GM21390 (cell line): ENCODE data around the gene RPS27A.
"Not testable (repeated sequence)": the region's sequence is repeated elsewhere in the genome, so short reads cannot be mapped to it uniquely, and the experiment has no call there.

Source experiments
- ATAC-seq: cut with Tn5 transposase; IDR thresholded peaks from one replicate; pipeline ENCODE4 v1.9.1; 2021; ENCODE audit not compliant: unreplicated experiment

The RPS27A gene

DNA sequence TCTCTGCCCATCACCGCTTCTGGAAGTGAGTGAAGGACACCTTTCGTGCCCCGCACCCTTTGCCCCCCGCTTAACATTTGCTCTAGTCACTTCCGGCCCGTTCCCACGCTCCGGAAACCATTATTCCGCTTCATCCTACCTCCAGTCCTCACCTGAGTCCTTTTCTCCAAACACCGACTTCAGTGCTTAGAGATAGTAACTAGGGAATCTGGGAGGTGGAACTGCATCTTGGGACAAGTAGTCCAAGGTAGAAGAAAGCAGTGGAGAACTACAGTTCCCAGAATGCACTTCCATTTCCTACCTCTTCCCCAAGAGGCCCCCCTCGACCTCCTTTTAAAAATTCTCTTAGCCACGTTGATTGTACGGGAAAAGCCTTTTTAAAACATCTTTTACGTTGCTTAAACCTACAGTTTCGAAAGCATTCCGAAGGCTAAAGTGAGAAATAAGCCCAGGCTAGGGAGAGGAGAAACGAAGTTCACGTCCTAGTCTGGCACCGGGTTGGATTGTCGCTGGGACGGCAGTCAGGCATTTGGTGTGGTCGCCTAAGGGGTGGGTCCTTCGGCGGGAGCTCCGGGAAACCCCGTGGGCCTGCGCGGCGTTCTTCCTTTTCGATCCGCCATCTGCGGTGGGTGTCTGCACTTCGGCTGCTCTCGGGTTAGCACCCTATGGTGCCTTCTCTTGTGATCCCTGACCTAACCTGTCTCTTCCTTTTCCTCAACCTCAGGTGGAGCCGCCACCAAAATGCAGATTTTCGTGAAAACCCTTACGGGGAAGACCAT is at the start of gene RPS27A, which contains the start of gene CLHC1:
TSS of gene RPS27A (plus strand) at position 605 of the 779 bp plus-strand sequence. CDS start at position 742, 137 bp downstream.
TSS of gene CLHC1 (minus strand) at position 210 of the 779 bp plus-strand sequence. CDS start 9,882 bp downstream, outside the sequence.
- peak; percentile 88 for ATAC-seq

GRCh38 chr2:55186837-55187236 is 45.7 kb upstream of the RPS27A start:
- not testable (repeated sequence) for ATAC-seq

DNA sequence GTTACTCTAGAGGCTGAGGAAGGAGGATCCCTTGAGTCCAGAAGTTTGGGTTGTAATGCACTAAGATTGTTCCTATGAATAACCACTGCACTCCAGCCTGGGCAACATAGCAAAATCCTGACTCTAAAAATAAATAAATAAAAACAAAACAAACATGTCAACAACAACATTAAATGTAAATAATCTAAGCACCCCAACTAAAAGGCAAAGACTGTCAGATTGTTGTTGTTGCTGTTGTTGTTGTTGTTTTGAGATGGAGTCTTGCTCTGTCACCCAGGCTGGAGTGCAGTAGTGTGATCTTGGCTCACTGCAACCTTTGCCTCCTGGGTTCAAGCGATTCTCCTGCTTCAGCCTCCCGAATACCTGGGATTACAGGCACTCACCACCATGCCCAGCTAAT is 40.6 kb upstream of the RPS27A start:
- not testable (repeated sequence) for ATAC-seq

- ATAC-seq: no peak
These were observed 36.0 kb upstream of the RPS27A start for GRCh38 chr2:55196526-55196925.

DNA sequence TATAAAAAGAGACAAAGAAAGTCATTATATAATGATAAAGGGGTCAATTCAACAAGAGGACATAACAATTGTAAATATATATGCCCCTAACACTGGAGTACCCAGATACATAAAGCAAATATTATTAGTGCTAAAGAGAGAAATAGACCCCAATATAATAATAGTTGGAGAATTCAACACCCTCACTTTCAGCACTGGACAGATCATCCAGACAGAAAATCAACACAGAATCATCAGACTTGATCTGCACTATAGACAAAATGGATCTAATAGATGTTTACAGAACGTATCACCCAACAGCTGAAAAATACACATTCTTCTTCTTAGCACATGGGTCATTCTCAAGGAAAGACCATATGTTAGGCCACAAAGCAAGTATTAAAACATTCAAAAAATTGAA is 32.1 kb upstream of the RPS27A start:
- ATAC-seq: no peak

DNA sequence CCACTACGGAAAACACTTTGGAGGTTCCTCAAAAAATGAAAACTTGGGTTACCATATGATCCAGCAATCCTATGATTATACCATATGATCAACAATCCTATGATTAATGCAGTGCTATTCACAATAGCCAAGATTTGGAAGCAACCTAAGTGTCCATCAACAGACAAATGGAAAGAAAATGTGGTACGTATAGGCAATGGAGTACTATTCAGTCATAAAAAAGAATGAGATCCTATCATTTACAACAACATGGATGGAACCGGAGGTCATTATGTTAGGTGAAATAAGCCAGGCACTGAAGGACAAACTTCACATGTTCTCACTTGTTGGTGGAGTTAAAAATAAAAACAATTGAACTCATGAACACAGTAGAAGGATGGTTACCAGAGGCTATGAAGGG is 28.0 kb upstream of the RPS27A start:
- no peak for ATAC-seq

GRCh38 chr2:55204950-55205349 is 27.5 kb upstream of the RPS27A start:
- no peak for ATAC-seq

DNA sequence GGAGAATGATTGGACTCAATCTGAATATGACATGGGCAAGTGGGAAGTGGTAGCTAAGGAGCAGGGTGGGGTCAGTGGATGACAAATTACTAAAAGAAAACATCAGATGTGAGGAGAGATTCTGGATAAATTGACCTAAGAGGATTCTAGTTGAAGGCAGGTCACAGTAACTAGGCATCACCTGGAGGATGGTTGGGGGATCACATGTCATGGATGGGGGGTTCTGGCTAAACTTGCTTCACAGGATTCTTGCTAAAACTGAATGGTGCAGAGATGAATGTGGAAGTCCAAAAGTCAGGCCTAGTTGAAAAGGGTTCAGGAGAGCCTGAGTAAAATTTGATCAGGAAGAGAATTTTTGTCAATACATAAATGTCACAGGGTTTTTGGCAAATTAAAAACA is 18.7 kb upstream of the RPS27A start:
- no peak for ATAC-seq

DNA sequence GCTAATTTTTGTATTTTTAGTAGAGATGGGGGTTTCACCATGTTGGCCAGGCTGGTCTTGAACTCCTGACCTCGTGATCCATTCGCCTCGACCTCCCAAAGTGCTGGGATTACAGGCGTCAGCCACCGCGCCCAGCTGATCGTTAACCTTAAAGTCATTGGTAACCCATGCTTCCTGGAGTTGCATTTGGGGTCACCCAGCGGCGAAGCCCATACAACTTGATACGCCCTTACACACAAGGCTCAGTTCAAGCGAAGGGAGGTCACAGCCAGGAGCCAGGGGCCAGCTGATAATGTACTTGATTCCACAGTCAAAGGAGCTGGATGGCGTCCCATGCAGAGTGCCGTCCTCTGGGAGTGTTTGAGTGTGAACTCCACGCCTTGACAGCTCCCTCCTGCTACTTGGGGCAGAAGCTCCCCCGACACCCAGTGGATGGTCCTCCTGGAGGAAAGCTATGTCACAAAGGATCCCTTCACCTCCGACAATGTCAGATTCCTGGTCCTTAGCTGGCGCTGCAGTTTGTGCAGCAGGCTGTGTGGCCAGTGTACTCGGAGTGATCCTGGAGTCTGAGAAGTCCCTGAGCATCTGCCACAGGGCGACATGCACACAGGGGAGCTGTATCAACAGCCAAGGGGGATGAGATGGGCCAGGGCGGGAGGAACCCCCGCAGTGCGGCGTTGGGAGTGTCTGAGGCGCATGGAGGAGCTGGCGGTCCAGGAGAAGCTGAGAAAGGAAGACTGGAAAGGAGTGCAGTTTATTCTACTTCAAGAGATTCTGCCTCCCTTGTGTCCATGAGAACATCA is 8.3 kb upstream of the RPS27A start:
- ATAC-seq: no peak

DNA sequence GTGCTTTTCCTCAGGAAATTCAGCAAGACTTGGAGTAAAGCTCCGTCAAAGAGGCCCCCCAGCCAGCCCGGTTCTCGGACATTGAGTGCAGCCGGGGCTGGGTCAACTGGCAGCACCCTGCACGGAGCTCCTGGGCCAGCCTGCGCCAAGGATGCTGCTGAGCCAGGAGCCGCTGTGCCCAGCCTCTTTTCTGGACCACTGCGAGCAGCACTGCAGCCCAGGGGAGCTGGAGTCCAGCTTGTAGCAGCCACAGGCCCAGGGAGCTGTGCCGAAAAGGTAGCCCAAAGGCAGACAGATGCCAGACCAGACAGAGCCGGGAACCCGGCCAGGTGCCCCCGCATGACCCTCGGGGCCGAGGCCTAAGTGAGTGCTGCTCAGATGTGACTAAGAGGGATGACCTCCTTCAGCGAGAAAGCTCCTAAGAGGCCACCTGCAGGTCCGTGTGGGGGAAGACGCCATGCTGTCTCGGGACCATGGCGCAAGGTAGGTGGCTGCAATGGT is 7.7 kb upstream of the RPS27A start:
- ATAC-seq: no peak

DNA sequence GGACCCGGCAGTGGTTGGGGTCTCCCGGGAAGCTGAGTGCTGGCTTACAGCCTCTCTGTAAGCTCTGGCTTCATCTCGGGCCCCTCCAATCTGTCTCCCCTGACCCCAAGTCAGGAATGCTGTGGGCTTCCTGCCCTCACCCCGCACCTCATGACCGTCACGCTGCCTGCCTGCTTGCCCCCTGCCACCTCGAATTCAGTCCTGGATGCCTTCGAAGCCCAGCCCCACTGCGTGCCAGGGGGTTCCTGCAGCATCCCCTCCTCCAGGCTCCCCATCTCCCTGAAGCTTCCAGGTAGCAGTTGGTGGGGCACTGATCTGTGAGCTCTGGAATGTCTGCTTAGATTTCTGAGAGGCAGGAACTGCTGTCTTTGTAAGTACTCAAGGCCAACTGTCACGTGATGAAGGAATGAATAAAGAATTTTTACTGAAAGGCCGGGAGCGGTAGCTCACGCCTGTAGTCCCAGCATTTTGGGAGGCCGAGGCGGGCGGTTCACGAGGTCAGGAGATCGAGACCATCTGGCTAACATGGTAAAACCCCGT is 6.9 kb upstream of the RPS27A start:
- ATAC-seq: no peak

GRCh38 chr2:55227437-55228225 is 4.9 kb upstream of the RPS27A start:
- not testable (repeated sequence) for ATAC-seq

DNA sequence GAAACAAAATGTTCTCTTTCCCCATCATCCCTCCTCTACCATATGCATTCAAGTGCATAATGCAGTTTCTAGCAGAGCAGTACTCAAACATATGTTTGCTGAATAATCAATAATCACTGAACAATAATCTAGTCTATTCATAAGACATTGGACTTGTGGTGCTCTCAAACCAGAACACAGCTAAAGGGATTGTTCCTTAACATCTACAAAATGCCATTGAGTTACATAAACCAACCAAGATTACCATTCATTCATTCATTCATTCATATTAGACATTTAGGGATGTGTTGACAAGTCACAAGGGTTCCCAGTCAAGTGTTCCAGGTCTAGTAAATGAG is 4.3 kb upstream of the RPS27A start:
- no peak for ATAC-seq

GRCh38 chr2:55229221-55229620 is 3.3 kb upstream of the RPS27A start:
- no peak for ATAC-seq

DNA sequence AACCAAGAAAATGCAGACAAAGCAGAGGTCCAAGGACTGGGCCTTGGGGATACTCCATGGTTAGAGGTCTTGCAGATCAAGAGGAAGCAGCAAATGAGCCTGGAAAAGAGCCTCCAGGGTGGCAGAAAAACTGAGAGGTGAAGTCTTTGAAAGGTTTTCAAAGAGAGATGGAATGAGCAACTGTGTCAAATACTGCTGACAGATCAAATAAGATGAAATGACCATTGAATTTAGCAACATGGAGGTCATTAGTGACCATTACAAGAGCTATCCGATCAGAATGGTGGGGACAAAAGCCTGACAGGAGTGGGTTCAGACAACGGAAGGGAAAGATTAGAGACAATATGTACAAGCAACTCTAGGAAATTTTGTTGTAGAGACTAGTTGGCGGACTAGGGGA is 1.9 kb upstream of the RPS27A start:
- no peak for ATAC-seq

- no peak for ATAC-seq
These were observed 873 bp upstream of the RPS27A start for GRCh38 chr2:55231546-55232083.

- ATAC-seq: peak; percentile 26
These were observed 572 bp downstream of the RPS27A start for GRCh38 chr2:55232863-55233657.

DNA sequence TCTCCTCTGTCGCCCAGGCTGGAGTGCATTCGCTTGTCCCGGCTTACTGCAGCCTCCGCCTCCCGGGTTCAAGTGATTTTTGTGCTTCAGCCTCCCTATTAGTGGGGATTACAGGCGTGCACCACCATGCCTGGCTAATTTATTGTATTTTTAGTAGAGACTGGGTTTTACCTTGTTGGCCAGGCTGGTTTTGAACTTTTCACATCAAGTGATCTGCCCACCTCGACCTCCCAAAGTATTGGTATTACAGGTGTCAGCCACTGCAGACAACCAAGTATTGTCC is 1.1 kb downstream of the RPS27A start:
- ATAC-seq: no peak

DNA sequence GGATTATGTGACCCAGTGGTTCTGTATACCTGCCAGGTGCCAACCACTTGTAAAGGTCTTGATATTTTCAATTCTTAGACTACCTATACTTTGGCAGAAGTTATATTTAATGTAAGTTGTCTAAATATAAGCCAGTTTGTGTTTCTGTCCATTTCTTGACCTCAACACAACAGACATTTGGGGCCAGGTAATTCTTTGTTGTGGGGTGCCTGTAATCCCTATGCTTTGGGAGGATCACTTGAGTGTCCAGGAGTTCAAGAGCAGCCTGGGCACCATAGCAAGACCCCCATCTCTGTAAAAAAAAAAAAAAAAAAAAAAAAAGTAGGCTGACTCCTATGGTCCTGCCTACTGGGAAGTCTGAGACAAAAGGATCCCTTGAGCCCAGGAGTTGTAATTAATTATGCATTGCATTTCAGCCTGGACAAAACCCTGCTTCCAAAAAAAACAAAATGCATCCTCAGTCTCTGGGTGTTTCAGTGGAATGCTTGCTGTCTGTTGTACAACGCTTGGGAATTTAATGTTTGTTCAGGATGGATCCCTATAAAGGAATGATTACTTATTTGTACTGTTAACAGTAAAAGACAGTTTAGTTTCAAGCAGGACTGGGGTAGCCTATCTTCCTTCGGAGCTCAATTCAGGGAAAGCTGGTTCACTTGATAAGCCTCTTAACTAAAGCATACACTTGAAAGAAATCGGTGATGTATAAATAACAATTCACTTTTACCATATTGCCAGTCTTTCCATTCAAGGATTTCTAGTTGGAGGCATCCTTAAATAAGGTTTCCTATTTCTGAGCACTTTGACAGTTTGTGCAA is 3.4 kb downstream of the RPS27A start:
- no peak for ATAC-seq
